Caco-2 (cell line): Measurements from ENCODE around the gene CLDND2. TPM values are rescaled to one million over a fixed set of nuclear protein-coding genes. Genes with fewer than 3 reads are reported as not detected.
A peak's percentile ranks its signal among the peaks of the same experiment; 100 is the strongest.

Experiments used
- BruUV-seq: library from RNA; stranded (reverse); fragments of 400-500 nt; replicated peaks from 2 replicates; lab custom pipeline; 2021; lab: Mats Ljungman, UMichigan
- CTCF ChIA-PET: fragments of 300-600 bp; sonication (Branson Sonifier 250); formaldehyde crosslinking; loops from one replicate; lab custom pipeline; 2022; ENCODE audit warnings: antibody characterized with exemption; lab: Charles Lee
- POLR2A ChIA-PET: fragments of 300-600 bp; sonication (Branson Sonifier 250); formaldehyde crosslinking; loops from one replicate; lab custom pipeline; 2022; ENCODE audit warnings: antibody characterized with exemption; lab: Charles Lee
- DNase-seq, 2 experiments: peaks; one replicate each; pipeline versions ENCODE4 v3.0.0 to v3.0.0-alpha.2; 2020 to 2022
- H3K27me3 ChIP-seq: replicated peaks from 2 replicates; pipeline ENCODE4 v1.6.0; 2011; ENCODE audit warnings: low read length; ENCODE audit not compliant: control insufficient read depth, insufficient read depth
- H3K36me3 ChIP-seq: 2 replicates; pipeline ENCODE4 v1.5.1; 2011; ENCODE audit warnings: low read length; ENCODE audit not compliant: control insufficient read depth, insufficient read depth
- H3K4me1 ChIP-seq: fragments of 250-450 bp; sonication (Bioruptor Pico); 2 replicates; pipeline ENCODE4 v1.5.1; 2020; ENCODE audit warnings: mild to moderate bottlenecking
- H3K4me3 ChIP-seq: 2 replicates; pipeline ENCODE4 v1.5.1; 2011; ENCODE audit warnings: low read depth, mild to moderate bottlenecking, control low read depth, low read length
- H3K9me3 ChIP-seq: fragments of 250-450 bp; sonication (Bioruptor Pico); 2 replicates; pipeline ENCODE4 v1.5.1; 2020; ENCODE audit warnings: mild to moderate bottlenecking, moderate library complexity
- H3K27ac Mint-ChIP-seq: one replicate; pipeline ENCODE4 v1.8.0; 2022; ENCODE audit warnings: mixed read lengths; ENCODE audit not compliant: unreplicated experiment
- H3K27me3 Mint-ChIP-seq: one replicate; pipeline ENCODE4 v1.8.0; 2022; ENCODE audit warnings: mixed read lengths; ENCODE audit not compliant: insufficient read depth, unreplicated experiment
- H3K36me3 Mint-ChIP-seq: one replicate; pipeline ENCODE4 v1.8.0; 2022; ENCODE audit warnings: mild to moderate bottlenecking, mixed read lengths; ENCODE audit not compliant: insufficient read depth, unreplicated experiment
- H3K4me1 Mint-ChIP-seq: one replicate; pipeline ENCODE4 v1.8.0; 2022; ENCODE audit warnings: low read depth, mixed read lengths; ENCODE audit not compliant: unreplicated experiment
- H3K4me3 Mint-ChIP-seq: one replicate; pipeline ENCODE4 v1.8.0; 2022; ENCODE audit warnings: mild to moderate bottlenecking, moderate library complexity, mixed read lengths; ENCODE audit not compliant: unreplicated experiment
- H3K9me3 Mint-ChIP-seq: one replicate; pipeline ENCODE4 v1.8.0; 2022; ENCODE audit warnings: mixed read lengths; ENCODE audit not compliant: unreplicated experiment
- CTCF ChIP-seq, 2 experiments: fragments of 200-600 bp in 1 of 2; IDR thresholded peaks; 1 replicate in 1 of 2; 2 replicates in 1 of 2; pipeline versions ENCODE4 v1.5.1 to v1.8.0; 2011 to 2022; ENCODE audit warnings: antibody characterized with exemption in 1 of 2, control low read depth in 1 of 2, inconsistent platforms in 1 of 2, low read depth in 1 of 2, low read length in 1 of 2, mild to moderate bottlenecking in 1 of 2, moderate library complexity in 1 of 2; ENCODE audit not compliant: insufficient read depth in 1 of 2, severe bottlenecking in 1 of 2, unreplicated experiment in 1 of 2
- intact Hi-C: fragments of 100-400 bp; cut with micrococcal nuclease; formaldehyde crosslinking; loops from one replicate; pipeline ENCODE4 v1.10.0; 2022; ENCODE audit not compliant: unreplicated experiment
- total RNA-seq: library from RNA; stranded (reverse); gene quantifications from 2 replicates; pipeline ENCODE4 v1.2.3, GENCODE V29; 2022

The CLDND2 gene
- total RNA-seq, 1 experiment from 2014 or later: 1.6 TPM

- no peak for DNase-seq
- intact Hi-C loops: no loop called here
- H3K27ac Mint-ChIP-seq: no peak overlapping the region
- H3K4me3 ChIP-seq: no peak overlapping the region
- H3K27me3 ChIP-seq: no peaks in the 10 kb centered on the region
- CTCF ChIA-PET: interaction anchor here (1.6 kb wide), 1 partner anchor 32 kb away, joined by 4 read pairs; no protein-coding TSS in a partner anchor
- H3K36me3 ChIP-seq: no peaks in the 10 kb centered on the region
- H3K27me3 Mint-ChIP-seq: no peaks in the 10 kb centered on the region
- H3K4me1 ChIP-seq: peaks cover 5% of the 10 kb centered on the region; the same call in 1 of the 2 replicates
- POLR2A ChIA-PET: no interaction called here
- BruUV-seq: no TSS peak
- peaks cover 18% of the 10 kb centered on the region for H3K36me3 Mint-ChIP-seq
- H3K4me3 Mint-ChIP-seq: no peak overlapping the region
- H3K9me3 Mint-ChIP-seq: no peaks in the 10 kb centered on the region
- H3K4me1 Mint-ChIP-seq: no peaks in the 10 kb centered on the region
- H3K9me3 ChIP-seq: no peaks in the 10 kb centered on the region
- TF ChIP-seq CTCF (IDR thresholded peaks at IDR 0.05; ENCODE audit: insufficient read depth in 1 of 2, low read depth in 1 of 2, low read length in 1 of 2, severe bottlenecking in 1 of 2, unreplicated experiment in 1 of 2): no peak
These were observed 2.4 kb upstream of the CLDND2 start for GRCh38 chr19:51371186-51371690.

DNA sequence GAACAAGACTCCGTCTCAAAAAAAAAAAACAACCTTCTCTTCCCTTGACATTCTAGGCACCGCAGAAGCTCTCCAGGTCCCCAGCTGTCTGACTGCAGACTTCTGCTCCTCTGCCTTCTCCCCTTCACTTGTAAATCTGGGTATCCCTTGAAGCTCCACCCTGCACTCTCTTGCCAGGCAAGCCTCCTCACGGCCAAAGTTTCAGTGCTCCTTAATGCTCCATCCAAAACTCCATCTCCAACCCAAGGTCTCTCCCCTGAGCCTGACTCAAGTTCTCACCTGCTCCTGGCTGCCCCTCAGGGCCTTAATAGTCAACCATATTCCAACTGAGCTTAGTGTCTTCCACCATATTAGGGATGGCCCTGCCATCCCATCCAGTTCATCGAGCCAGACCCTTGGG lies 1.4 kb upstream of the CLDND2 start:
- no peak for DNase-seq
- no peak overlapping the region for H3K4me3 ChIP-seq
- Mint-ChIP-seq H3K9me3 (no peaks in the 10 kb centered on the region), H3K27me3 (no peaks in the 10 kb centered on the region), H3K27ac (peak overlapping the region; percentile 18), H3K4me1 (no peaks in the 10 kb centered on the region), H3K36me3 (peaks cover 21% of the 10 kb centered on the region), H3K4me3 (peak overlapping the region; percentile 45)
- peaks cover 7% of the 10 kb centered on the region for H3K4me1 ChIP-seq
- no peak for TF ChIP-seq CTCF (IDR thresholded peaks at IDR 0.05; ENCODE audit: insufficient read depth in 1 of 2, low read depth in 1 of 2, low read length in 1 of 2, severe bottlenecking in 1 of 2, unreplicated experiment in 1 of 2)
- intact Hi-C loops: no loop called here
- BruUV-seq: no TSS peak
- H3K9me3 ChIP-seq: no peaks in the 10 kb centered on the region
- CTCF ChIA-PET: interaction anchor here (0.6 to 0.7 kb wide), 2 partner anchors 20 to 31 kb away, joined by 3 read pairs; no protein-coding TSS in a partner anchor
- POLR2A ChIA-PET: interaction anchor here (0.7 to 1.0 kb wide), 2 partner anchors 15 to 31 kb away, joined by 4 to 6 read pairs; no protein-coding TSS in a partner anchor
- no peaks in the 10 kb centered on the region for H3K27me3 ChIP-seq
- H3K36me3 ChIP-seq: no peaks in the 10 kb centered on the region

GRCh38 chr19:51367565-51368365 lies 1.0 kb downstream of the CLDND2 start:
- H3K4me1 ChIP-seq: peaks cover 32% of the 10 kb centered on the region
- POLR2A ChIA-PET: interaction anchor here (0.6 to 1.5 kb wide), 9 partner anchors 8 to 204 kb away, joined by 3 to 67 read pairs (median 7); partner anchors contain the start of genes VSIG10L and ZNF175
- no peaks in the 10 kb centered on the region for H3K27me3 ChIP-seq
- peak overlapping the region; percentile 94 for H3K4me3 Mint-ChIP-seq
- intact Hi-C loops: loop anchor here (1.0 to 2.0 kb wide), 4 partner anchors 13 to 28 kb away; no protein-coding TSS in a partner anchor
- no peaks in the 10 kb centered on the region for H3K9me3 Mint-ChIP-seq
- peaks cover 20% of the 10 kb centered on the region for H3K4me1 Mint-ChIP-seq
- DNase-seq: peak; percentile 99 to 100
- H3K36me3 ChIP-seq: 0 out of 2 replicates have a peak, but pooled peaks cover 1% of the 10 kb centered on the region
- H3K9me3 ChIP-seq: no peaks in the 10 kb centered on the region
- no peaks in the 10 kb centered on the region for H3K27me3 Mint-ChIP-seq
- H3K4me3 ChIP-seq: peak overlapping the region; percentile 77
- TF ChIP-seq CTCF (IDR thresholded peaks at IDR 0.05; ENCODE audit: insufficient read depth in 1 of 2, low read depth in 1 of 2, low read length in 1 of 2, severe bottlenecking in 1 of 2, unreplicated experiment in 1 of 2): no peak
- peak overlapping the region; percentile 100 for H3K27ac Mint-ChIP-seq
- H3K36me3 Mint-ChIP-seq: peaks cover 33% of the 10 kb centered on the region
- CTCF ChIA-PET: interaction anchor here (0.5 to 1.5 kb wide), 7 partner anchors 13 to 336 kb away, joined by 3 to 30 read pairs (median 4); no protein-coding TSS in a partner anchor
- TSS peak; percentile 37 for BruUV-seq
